ENCODE measurements around the gene TM4SF18.

DNA sequence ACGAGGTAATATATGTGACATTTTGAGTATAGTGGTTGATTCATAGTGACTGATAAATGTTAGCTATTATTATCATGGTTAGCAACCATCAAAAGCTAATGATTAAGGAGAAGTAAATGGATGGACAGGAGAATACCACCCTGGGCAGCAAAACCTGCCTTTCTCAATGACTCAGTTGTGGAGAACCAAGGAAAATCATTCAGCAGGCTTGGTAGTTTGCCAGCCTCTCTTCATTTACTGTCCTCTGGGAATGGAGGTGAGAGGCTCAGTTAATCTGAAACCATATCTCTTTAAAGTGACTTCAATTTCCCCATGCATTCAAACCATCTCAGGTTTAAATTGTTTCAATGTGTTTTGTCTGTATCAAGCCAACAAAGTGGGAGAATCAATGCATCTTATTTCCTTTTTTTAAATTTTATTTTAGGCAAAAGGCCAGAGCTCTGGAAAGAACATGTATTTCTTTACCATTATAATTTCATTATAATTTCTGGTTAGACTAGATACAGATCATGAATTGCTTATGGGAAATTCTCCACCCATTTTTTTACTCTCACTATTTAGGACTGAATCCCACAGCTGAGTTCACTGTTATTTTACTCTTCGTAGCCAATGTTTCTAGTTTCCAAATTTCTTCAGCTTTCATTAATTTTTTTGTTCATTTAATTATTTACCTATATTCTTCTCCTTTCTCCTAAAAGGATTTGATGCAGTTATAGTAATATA is 2.7 kb downstream of the TM4SF18 start:
- TF ChIP-seq, protein P1, sequence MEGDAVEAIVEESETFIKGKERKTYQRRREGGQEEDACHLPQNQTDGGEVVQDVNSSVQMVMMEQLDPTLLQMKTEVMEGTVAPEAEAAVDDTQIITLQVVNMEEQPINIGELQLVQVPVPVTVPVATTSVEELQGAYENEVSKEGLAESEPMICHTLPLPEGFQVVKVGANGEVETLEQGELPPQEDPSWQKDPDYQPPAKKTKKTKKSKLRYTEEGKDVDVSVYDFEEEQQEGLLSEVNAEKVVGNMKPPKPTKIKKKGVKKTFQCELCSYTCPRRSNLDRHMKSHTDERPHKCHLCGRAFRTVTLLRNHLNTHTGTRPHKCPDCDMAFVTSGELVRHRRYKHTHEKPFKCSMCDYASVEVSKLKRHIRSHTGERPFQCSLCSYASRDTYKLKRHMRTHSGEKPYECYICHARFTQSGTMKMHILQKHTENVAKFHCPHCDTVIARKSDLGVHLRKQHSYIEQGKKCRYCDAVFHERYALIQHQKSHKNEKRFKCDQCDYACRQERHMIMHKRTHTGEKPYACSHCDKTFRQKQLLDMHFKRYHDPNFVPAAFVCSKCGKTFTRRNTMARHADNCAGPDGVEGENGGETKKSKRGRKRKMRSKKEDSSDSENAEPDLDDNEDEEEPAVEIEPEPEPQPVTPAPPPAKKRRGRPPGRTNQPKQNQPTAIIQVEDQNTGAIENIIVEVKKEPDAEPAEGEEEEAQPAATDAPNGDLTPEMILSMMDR (IDR thresholded peaks at IDR 0.05): no peak
- TF ChIP-seq POLR2A (IDR thresholded peaks at IDR 0.05): no peak
- no peak for TF ChIP-seq POLR2AphosphoS5 (IDR thresholded peaks at IDR 0.05)
- TF ChIP-seq EP300 (IDR thresholded peaks at IDR 0.05): no peak
